Fibroblast of lung (primary cell): ENCODE results near the gene FKBP4.

ENCODE experiments used
- CTCF ChIP-seq, 2 donors: IDR thresholded peaks in 1 of 2; conservative IDR thresholded peaks in 1 of 2; 1 replicate in 1 of 2; 2 replicates in 1 of 2; pipeline ENCODE4 v1.5.1; 2011 to 2012; ENCODE audit warnings: low read length in 2 of 2, control low read depth in 1 of 2, inconsistent platforms in 1 of 2, low read depth in 1 of 2, mild to moderate bottlenecking in 1 of 2
- EZH2 ChIP-seq: IDR thresholded peaks from 2 replicates; pipeline ENCODE4 v1.5.1; 2012; ENCODE audit warnings: low read length, control low read depth, mild to moderate bottlenecking; ENCODE audit errors: missing control alignments

- TF ChIP-seq CTCF (conservative IDR thresholded peaks at IDR 0.05 in 1 of 2, IDR thresholded peaks at IDR 0.05 in 1 of 2; ENCODE audit: low read depth in 1 of 2, low read length in 2 of 2): no peak
- no peak for TF ChIP-seq EZH2
Observed at GRCh38 chr12:2775431-2775830, 19.3 kb upstream of the FKBP4 start.
